Measurements from ENCODE around the gene ITIH4. TPM values are rescaled to one million over a fixed set of nuclear protein-coding genes. Genes with fewer than 3 reads are reported as not detected.

Gene ITIH4
- total RNA-seq, 1 donor from 2014 or later, result 0.13 TPM

DNA sequence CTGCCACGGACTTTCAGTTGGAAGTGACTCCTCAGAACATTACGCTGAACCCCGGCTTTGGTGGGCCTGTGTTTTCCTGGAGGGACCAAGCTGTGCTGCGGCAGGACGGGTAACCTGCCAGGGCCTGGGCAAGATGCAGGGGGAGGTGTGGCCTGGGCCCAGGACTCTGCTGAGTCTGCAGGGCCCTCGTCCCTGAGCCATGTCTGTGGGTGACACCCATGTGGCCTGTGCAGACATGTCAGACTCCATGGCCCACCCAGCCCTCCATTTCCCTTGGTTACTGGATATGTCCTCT is 40.8 kb downstream of the ITIH4 start:
- Histone ChIP-seq H3K4me3 (ENCODE audit: low read depth, low read length) (no peak overlapping the region), H3K27me3 (ENCODE audit: control insufficient read depth, insufficient read depth, low read length) (peaks cover 5% of the 10 kb centered on the region), H3K36me3 (ENCODE audit: control insufficient read depth, insufficient read depth, low read length) (no peaks in the 10 kb centered on the region)
- TF ChIP-seq CTCF (IDR thresholded peaks at IDR 0.05; ENCODE audit: insufficient read depth, low read length, poor library complexity, severe bottlenecking), result no peak
- no peak for DNase-seq (ENCODE audit: low read depth)

DNA sequence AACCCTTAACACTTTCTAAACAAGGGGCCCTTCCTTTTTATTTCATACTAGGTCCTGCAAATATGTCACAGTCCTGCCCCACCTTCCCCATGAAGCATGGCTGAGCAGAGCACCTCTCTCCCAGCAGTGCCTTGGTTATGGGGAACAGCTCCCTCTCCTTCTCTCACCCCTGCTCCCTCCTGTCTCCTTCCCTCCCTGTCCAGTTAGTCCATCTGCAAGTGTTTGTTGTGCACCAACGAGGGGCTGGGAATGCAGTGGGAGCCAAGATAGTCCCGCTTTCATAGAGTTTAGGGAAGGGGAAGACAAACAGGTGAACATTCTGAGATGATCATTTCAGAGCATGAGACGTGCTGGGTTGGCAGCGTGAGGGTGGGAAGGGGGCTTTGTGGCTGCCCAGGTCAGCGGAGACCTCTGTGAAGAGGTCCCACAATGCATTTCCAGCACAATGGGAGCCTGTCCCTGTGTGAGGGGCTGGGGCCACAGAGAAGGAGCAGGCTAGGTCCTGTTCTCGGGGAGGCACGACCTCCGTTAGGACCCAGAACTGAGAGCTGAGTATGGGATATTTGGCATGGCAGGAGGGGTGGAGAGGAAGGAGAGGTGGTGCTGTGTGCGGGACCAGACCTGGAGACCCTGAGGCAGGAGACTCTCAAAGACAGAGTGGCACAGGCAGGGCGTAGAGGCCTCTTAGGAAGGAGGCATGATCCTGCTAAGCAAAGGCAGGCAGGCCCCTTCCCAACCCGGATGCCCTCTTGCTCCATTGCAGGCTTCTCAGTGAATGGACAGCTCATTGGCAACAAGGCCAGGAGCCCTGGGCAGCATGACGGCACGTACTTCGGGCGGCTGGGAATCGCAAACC is 41.4 kb downstream of the ITIH4 start:
- Histone ChIP-seq H3K27me3 (ENCODE audit: control insufficient read depth, insufficient read depth, low read length) (peaks cover 5% of the 10 kb centered on the region), H3K36me3 (ENCODE audit: control insufficient read depth, insufficient read depth, low read length) (no peaks in the 10 kb centered on the region), H3K4me3 (ENCODE audit: low read depth, low read length) (no peak overlapping the region)
- no peak for TF ChIP-seq CTCF (IDR thresholded peaks at IDR 0.05; ENCODE audit: insufficient read depth, low read length, poor library complexity, severe bottlenecking)
- DNase-seq (ENCODE audit: low read depth), result no peak

DNA sequence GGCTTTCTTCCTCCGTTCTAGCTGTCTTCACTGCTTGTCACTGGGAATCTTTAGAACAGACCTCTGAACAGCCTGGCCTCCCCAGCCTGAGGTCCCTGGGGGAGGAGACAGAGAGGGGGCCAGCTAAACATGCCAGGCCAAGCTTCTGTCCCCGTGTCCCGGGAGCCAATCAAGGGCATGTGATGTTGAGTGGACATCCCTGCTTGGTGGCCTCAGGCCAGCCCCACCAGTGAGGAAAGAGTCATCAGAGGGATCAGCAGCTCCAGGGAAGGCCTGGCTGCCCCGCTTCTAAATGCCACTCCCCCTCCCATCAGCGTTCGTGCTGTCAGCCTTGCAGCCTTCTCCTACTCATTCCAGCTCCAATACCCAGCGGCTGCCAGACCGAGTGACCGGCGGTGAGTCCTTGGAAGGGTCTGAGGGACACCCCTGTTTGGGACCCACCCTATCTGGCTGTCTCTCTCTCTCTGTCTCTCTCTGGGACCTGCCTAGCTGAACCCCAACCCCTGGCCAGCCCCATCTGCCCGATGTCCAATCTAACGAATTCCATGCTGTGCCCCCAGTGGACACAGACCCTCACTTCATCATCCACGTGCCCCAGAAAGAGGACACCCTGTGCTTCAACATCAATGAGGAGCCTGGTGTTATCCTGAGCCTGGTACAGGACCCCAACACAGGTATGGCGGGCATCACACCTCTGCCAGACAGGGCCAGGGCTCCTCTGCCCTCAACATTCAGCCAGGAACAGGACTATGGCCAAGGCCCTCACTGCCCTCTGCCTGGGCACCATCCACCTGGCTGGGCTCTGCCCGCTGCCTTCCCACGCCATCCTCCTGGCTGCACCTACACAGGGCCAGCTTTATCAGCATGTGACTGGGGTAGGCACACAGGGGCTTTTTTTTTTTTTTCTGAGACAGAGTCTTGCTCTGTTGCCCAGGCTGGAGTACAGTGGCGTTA is 42.5 kb downstream of the ITIH4 start:
- no peak for TF ChIP-seq CTCF (IDR thresholded peaks at IDR 0.05; ENCODE audit: insufficient read depth, low read length, poor library complexity, severe bottlenecking)
- Histone ChIP-seq H3K4me3 (ENCODE audit: low read depth, low read length) (no peak overlapping the region), H3K27me3 (ENCODE audit: control insufficient read depth, insufficient read depth, low read length) (peaks cover 6% of the 10 kb centered on the region), H3K36me3 (ENCODE audit: control insufficient read depth, insufficient read depth, low read length) (no peaks in the 10 kb centered on the region)
- DNase-seq (ENCODE audit: low read depth), result no peak

DNA sequence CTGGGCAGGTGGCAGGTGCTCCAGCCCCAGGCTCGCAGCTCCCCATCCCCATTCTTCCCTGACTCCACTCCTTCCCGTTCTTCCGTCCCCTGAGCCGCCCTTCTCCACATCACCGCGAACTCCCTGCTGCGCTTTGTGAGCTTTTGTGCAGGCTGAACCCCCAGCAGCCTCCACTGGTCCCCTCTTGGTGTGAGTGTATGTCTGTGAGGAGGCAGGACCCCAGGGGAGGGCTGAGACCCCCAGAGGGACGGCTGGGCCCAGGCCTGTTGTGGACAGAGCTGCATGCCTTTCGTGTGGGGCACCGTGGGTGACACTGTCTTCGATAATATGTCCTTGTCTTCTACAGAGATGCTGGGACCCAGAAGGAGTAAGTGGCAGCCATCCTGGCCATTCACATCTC is 43.2 kb downstream of the ITIH4 start:
- no peak for DNase-seq (ENCODE audit: low read depth)
- Histone ChIP-seq H3K4me3 (ENCODE audit: low read depth, low read length) (no peak overlapping the region), H3K27me3 (ENCODE audit: control insufficient read depth, insufficient read depth, low read length) (peaks cover 7% of the 10 kb centered on the region), H3K36me3 (ENCODE audit: control insufficient read depth, insufficient read depth, low read length) (no peaks in the 10 kb centered on the region)
- TF ChIP-seq CTCF (IDR thresholded peaks at IDR 0.05; ENCODE audit: insufficient read depth, low read length, poor library complexity, severe bottlenecking), result no peak

DNA sequence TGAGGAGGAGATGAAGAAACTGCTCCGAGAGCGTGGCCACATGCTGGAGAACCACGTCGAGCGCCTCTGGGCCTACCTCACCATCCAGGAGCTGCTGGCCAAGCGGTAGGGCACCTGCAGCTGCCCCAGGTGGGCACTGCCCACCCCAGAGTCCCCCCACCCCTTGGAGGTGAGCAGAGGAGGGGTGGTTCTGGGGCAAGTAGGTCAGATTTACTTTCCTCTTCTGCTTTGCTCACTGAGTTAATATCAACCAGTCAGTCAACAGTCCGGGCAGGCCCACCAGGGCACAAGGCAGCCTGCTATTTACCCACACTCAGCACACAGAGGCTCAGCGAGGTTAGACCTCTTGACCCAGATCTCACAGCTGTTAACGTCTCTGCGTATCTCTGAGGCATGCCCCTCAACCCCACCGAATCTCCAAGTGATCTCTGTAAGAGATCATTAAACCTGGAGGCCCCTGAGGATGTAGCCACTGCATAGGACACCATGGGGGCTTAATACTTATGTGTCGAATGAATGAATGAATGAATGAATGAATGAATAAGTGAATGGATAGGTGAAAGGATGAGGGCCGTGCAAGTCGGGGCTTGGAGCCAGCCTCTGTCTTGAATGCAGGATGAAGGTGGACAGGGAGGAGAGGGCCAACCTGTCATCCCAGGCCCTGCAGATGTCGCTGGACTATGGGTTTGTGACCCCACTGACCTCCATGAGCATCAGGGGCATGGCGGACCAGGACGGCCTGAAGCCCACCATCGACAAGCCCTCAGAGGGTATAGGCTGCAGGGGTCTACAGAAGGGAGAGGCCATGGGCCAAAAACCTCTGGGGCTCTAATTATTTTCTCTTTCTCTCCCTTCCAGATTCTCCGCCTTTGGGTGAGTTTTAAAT is 43.9 kb downstream of the ITIH4 start:
- no peak for TF ChIP-seq CTCF (IDR thresholded peaks at IDR 0.05; ENCODE audit: insufficient read depth, low read length, poor library complexity, severe bottlenecking)
- H3K27me3 ChIP-seq (ENCODE audit: control insufficient read depth, insufficient read depth, low read length), result peaks cover 11% of the 10 kb centered on the region

More for the DNA sequence above, 43.9 kb downstream of the ITIH4 start:
- no peak for DNase-seq (ENCODE audit: low read depth)
- Histone ChIP-seq H3K4me3 (ENCODE audit: low read depth, low read length) (no peak overlapping the region), H3K36me3 (ENCODE audit: control insufficient read depth, insufficient read depth, low read length) (no peaks in the 10 kb centered on the region)
